NB4 (cell line): ENCODE data around the gene ADAMTS13.

ENCODE experiments used
- DNase-seq: peaks from one replicate; pipeline ENCODE4 v3.0.0; 2010; ENCODE audit warnings: low read depth
- H3K4me3 ChIP-seq: one replicate; pipeline ENCODE4 v1.5.1; 2011; ENCODE audit warnings: mild to moderate bottlenecking, low read depth, low read length, moderate library complexity
- MYC ChIP-seq: IDR thresholded peaks from 2 replicates; pipeline ENCODE4 v1.6.1; 2011; ENCODE audit warnings: low read depth, low read length
- POLR2A ChIP-seq: IDR thresholded peaks from 2 replicates; pipeline ENCODE4 v1.6.1; 2011; ENCODE audit warnings: mild to moderate bottlenecking; ENCODE audit not compliant: insufficient read length; ENCODE audit errors: extremely low read depth
- TF ChIP-seq, protein P1 (sequence below): IDR thresholded peaks from 2 replicates; pipeline ENCODE4 v1.6.1; 2011; ENCODE audit warnings: low read depth, low read length
- TF ChIP-seq, protein P2 (sequence below): IDR thresholded peaks from one replicate; pipeline ENCODE4 v1.5.1; 2012; ENCODE audit warnings: low read depth, low read length

Gene ADAMTS13

DNA sequence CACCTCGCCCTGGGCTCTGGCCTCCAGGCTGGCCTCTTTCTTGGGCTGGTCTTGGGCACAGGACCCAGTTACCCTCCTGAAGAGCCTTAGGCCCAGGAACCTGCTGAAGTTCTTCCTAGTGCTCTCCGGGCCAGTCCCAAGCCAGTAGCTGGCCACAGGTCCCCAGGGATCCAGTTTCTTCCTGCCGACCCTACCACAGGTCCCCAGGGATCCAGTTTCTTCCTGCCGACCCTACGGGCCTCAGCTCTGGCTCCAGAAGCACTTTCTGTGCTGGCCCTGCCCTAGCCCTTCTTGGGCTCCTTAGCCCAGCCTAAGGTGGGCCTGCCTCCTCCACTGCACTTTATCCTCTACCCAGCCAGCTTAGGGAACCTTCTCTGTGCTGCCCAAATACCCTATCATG, 19.4 kb downstream of the ADAMTS13 start:
- peak; percentile 91 for DNase-seq
- TF ChIP-seq, protein P1, sequence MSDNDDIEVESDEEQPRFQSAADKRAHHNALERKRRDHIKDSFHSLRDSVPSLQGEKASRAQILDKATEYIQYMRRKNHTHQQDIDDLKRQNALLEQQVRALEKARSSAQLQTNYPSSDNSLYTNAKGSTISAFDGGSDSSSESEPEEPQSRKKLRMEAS = no peak
- TF ChIP-seq, protein P2, sequence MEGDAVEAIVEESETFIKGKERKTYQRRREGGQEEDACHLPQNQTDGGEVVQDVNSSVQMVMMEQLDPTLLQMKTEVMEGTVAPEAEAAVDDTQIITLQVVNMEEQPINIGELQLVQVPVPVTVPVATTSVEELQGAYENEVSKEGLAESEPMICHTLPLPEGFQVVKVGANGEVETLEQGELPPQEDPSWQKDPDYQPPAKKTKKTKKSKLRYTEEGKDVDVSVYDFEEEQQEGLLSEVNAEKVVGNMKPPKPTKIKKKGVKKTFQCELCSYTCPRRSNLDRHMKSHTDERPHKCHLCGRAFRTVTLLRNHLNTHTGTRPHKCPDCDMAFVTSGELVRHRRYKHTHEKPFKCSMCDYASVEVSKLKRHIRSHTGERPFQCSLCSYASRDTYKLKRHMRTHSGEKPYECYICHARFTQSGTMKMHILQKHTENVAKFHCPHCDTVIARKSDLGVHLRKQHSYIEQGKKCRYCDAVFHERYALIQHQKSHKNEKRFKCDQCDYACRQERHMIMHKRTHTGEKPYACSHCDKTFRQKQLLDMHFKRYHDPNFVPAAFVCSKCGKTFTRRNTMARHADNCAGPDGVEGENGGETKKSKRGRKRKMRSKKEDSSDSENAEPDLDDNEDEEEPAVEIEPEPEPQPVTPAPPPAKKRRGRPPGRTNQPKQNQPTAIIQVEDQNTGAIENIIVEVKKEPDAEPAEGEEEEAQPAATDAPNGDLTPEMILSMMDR = no peak
- TF ChIP-seq POLR2A (no peak), MYC (no peak)
- no peak overlapping the region for H3K4me3 ChIP-seq

DNA sequence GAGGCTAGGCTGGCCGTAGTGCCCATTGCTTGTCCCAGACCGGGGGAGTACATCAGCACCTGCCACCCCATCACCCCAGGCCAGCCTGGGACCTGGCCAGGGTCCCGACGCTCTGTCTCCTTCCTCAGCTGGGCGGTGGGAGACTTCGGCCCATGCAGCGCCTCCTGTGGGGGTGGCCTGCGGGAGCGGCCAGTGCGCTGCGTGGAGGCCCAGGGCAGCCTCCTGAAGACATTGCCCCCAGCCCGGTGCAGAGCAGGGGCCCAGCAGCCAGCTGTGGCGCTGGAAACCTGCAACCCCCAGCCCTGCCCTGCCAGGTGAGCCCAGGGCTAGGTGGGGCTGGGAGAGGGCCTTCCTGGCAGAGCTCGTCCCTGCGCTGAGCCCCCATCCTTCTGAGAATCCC, 21.1 kb downstream of the ADAMTS13 start:
- TF ChIP-seq POLR2A = no peak
- TF ChIP-seq, protein P1 = no peak
- TF ChIP-seq, protein P2 = no peak
- TF ChIP-seq MYC = no peak
- DNase-seq = no peak
- no peak overlapping the region for H3K4me3 ChIP-seq

DNA sequence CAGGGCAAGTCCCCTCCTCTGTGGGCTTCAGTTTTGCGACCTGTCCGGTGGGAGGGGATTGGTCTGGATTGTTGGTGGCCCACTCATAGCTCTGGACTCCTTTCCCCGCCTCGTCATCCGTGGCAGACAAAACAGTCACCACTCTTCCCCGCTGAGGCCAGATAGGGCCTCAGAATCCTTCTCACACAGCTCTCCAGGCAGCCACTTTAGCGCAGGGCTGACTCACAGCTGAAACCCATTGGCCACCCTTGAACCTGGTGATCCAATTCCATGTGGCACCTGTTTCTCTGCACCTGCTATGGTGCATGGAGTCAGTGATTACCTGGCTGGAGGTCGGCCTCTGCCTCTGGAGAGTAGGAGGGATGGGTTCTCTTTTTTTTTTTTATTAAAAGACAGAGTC, 21.8 kb downstream of the ADAMTS13 start:
- DNase-seq = no peak
- H3K4me3 ChIP-seq = no peak overlapping the region
- TF ChIP-seq, protein P1 = no peak
- no peak for TF ChIP-seq POLR2A
- TF ChIP-seq, protein P2 = no peak
- TF ChIP-seq MYC = no peak

DNA sequence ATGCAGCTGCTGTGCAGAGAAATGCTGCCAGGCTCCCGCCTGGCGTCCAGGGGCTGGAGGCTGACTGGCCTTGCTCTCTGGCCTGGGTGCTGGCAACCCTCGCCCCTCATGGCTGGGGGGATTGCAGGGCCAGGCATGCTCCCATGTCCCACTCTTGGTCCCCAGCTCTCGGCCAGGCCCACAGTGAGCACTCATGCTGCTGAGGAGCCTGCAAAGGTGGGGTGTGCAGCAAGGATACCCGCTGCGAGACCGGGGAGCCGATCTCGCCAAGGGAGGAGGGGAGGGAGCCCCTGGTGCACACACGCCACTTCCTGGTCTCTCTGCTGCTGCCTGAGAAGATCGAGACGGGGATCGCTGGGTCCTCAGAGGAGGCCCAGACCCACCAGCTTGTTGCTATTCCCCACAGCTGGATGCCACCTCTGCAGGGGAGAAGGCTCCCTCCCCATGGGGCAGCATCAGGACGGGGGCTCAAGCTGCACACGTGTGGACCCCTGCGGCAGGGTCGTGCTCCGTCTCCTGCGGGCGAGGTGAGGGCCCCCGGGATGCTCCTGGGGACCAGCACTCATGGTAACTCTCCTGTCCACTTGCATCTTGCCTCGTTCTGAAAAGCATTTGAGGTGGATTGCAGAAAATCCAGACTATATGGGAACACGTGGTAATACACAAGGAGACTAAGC, 23.3 kb downstream of the ADAMTS13 start:
- TF ChIP-seq, protein P2 = no peak
- TF ChIP-seq, protein P1 = 0 out of 2 replicates have a peak, but pooled peaks have one; percentile 30
- H3K4me3 ChIP-seq = no peak overlapping the region
- DNase-seq = no peak

DNA sequence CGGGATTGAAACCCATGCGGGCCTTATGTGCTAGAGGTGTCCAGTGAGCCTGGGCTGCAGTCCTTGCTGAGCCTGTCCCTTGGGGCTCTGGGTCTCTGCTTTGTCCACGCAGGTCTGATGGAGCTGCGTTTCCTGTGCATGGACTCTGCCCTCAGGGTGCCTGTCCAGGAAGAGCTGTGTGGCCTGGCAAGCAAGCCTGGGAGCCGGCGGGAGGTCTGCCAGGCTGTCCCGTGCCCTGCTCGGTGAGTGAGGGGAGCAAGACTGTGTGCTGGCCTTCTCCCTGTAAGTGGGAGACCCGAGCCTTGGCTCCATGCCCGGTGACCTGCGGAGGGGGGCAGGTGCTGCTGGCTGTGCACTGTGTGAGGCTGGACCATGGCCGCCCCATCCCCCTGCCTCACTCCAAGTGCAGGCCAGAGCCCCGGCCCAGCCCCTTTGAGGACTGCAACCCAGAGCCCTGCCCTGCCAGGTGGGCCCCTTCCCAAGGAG, 26.4 kb downstream of the ADAMTS13 start:
- TF ChIP-seq, protein P2 = no peak
- TF ChIP-seq MYC (no peak), POLR2A (no peak)
- TF ChIP-seq, protein P1 = no peak
- DNase-seq = no peak

More for the DNA sequence above, 26.4 kb downstream of the ADAMTS13 start:
- no peak overlapping the region for H3K4me3 ChIP-seq
